Hypothalamus (tissue), 51 donors: ENCODE data around the gene ALG9.

Source experiments
- DNase-seq, 51 donors: peaks; one replicate each; lab custom pipeline; 2025; lab: John Stamatoyannopoulos, UW

Gene ALG9

DNA sequence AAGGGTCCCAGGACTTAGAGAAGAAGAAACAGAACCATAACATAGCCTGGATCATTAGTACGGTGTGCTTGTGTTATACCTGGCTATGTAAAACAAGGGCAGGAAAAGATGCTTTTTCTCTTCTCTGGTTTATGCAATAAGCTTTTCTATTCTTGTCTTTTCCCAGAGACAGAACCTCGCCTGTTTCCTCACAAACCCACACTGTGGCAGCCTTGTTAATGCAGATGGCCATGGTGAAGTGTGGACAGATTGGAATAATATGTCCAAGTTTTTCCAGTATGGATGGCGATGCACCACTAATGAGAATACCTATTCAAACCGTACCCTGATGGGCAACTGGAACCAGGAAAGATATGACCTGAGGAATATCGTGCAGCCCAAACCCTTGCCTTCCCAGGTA lies 10.8 kb upstream of the ALG9 start:
- DNase-seq: peak in 4 of 51 donors; percentile 1 to 9 (median 4)

DNA sequence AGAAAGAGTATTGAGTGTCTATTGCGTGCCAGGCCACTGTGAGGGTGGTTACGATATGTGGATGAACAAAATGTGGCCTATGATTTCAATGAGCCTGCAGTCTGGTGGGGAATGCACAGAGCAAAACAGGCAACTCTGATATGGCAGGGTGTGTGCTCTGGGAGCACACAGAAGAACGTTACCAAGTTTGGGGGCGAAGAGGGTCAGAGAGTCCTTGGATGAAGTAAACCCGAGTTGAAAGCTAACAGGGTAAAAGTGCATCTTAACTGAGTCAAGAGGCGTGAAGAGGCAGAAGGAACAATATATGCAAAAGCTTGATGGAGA lies 8.2 kb upstream of the ALG9 start:
- DNase-seq: no peak

DNA sequence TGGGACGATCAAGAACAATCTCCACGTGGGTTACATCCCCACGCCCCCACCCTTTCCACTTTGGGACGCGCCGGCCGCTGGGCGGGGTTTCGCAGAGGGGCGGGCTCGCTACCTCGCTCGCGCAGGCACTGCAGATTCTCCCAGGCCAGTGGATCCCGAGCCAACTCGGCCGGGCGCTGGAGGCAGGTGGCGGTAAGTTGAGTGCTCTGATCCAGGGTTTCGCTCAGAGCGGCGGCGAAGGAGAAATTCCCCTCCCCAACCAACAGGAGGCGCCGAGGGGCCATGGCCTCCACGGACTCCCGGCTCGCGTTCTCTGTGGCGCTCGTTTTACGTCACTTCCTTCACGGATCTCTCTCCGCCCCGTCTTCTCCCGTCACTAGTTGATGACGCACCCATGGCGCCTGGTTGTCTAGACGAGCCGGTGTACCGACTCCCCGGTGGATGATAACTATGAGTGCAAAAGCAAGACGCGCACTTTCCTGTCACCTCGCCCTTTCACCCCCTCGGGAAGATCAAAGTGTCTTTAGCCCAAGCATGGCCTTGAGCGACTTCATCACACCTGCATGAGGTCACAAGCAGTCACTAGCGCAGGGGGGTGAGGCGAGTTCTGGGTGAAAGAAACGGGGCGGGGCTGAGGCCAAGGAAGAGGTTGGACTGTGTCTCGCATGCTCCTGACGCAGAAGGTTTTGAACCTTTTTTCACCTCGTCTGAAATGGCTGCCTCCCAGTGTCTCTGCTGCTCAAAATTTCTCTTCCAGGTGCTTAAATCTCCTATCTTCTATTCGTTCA lies 7.7 kb upstream of the ALG9 start, which contains the start of the genes CFAP68 and FDXACB1:
Gene CFAP68 (plus strand): TSS at position 693 of the 788 bp plus-strand sequence. CDS start 20 bp downstream, at position 713.
Gene FDXACB1 (minus strand): TSS at position 317 of the 788 bp plus-strand sequence. CDS start 33 bp downstream, at position 284.
- DNase-seq: peak; percentile 79 to 98 (median 95)

DNA sequence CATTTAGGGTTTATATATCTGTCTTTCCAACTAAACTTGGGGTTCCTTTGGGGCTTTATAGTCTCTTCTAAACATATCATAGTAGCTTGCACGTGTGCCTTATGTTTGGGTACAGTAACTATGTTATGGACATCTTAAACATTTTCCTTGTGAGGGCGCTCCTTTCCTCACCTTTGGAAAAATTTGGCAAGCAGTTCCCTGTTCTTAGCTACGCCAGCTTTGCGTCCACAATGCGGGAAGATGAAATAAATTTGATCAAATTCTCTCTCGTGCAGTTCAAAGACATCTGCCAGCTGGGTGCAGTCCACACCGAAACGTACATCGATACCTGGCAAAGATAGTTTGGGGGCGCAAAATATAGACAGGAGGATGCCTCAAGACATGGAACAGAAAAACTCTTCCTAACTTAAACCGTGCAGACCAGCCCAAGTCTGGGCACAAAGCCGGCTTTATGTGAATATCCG lies 7.0 kb upstream of the ALG9 start:
- DNase-seq: peak in 1 of 51 donors; percentile 31

DNA sequence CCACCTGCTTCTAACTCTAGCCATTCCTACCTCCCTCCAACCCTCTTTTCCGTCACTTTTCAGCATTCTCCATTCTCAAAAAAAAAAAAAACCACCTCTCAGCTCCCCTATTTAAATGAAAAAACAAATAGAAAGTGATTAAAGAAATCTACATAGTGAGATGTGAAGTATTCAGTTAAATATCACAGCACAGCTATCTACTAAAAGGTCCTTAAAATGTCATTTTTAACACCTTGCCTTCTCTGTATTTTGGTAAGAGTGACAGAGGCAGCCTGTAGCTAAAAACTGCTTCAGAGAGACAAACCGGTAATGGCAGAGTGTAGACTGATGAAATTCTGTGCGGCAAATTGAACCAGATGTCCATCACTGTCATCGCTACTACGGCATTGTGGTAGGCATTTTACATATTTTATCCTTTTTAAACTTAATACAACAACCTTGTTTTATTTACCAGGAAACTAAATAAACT lies 346 bp upstream of the ALG9 start:
- DNase-seq: peak in 1 of 51 donors; percentile 45

DNA sequence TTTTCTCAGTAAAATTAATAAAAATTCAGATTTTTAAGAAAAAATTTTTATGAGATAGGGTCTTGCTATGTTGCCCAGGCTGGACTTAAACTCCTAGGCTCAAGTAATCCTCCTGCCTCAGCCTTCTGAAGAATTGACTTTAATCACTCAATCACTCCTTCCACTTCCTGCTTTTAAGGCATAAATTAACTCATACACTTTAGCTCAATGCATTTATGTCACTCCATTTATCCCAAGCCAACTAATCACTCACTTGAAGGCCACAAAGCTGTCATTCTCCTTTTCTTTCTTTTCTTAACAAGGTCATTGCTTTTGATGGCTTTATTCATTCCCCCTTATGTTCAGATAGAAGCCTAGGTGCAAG lies 877 bp downstream of the ALG9 start:
- no peak for DNase-seq

DNA sequence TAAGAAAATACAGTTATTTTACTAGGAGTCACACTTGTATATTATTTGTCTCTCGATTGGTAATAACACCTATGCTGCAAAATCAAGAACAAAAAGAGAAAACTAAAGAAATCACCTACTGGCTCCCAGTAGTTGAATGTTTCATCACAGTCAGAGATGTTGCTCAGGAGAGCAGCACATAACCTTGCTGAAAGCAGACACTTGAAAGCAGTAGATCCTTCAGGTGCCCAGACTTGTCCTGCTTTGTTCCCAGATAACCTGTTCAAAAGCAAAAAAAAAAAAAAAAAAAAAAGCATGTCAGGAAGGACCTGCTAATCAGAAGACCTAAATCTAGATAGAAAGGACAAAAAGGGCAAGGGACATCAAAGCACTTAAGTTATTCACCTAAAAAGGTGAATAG lies 1.3 kb downstream of the ALG9 start:
- no peak for DNase-seq

DNA sequence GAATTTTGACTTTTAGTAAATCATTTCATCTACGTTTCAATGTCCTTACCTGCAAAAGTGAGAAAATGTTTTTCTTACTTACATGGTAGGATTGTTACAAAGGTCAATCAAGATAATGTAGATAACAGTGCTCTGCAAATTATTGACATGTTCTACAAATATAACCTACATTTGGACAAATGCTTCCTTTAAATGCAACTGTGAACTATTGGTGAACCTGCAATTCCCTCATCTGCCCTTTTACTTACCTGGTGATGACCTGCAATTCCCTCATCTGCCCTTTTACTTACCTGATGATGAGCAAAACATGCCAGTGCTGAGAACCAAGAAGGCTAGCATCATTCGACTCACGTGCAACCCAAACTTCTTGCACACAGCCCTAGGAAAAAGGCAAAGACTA lies 11.1 kb downstream of the ALG9 start:
- DNase-seq: no peak

DNA sequence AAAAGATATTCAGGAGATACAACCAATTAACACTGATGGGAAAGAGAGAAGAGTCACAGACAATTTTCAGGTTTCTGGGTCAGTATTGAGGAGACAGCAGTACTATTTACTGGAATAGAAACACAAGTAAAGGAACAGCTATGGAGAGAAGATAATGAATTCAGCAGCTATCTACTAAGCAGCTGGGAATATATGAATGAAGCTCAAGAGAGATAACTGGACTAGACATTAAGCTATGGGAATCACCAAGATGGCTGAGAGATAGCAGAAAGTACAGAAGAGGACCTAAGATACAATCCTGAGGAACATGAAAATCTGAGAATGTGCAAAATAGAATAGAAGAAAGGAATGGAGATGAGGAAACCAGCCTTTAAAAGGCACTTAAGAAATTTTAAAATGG lies 15.9 kb downstream of the ALG9 start:
- DNase-seq: no peak

DNA sequence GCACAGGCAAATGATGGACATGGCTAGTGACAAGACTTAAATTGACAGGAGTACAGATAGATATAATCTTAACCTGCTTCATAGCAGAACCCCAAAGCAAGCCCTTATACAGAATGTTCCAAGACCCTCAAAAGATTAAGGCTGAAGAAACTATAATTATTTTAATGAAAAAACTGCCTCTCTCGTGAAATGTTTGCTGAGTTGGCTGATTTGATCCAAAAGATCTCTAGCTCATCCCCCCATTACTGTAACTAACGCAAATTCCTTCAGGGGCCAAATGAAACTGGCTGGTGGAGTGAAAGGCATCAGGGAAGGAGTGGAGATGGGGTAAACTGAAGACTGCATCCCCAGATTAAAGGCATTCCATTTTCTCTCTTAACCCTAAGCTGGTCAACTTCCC lies 19.3 kb downstream of the ALG9 start:
- DNase-seq: no peak

DNA sequence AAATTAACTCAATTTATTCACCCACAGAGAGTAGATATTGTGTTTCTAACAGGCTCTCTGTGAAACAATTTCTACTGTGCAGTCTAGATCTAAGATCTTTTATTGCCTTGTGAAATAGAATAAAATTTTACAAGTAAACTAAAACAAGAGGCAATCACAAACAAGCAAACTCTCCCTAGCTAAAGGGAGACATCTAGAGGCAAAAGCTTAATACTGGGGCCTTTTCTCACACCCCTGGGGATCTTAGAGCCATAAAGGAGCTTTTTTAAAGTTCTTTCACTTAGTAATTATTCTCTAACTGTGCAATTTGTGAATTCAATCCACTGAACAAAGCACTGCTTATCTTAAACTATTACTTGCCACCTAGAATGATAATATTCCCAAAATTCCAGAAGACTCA lies 19.7 kb downstream of the ALG9 start:
- no peak for DNase-seq

DNA sequence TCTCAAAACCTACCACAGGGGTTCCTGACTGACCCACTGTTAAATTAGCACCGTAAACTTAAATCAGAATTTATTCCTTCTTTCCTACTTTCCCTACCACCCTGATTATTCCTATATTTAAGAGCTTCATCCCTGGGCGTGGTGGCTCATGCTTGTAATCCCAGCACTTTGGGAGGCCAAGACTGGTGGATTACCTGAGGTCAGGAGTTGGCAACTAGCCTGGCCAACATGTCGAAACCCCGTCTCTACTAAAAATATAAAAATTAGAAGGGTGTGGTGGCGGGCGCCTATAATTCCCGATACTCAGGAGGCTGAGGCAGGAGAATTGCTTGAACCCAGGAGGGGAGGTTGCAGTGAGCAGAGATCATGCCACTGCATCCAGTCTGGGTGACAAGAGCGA lies 20.3 kb downstream of the ALG9 start:
- DNase-seq: no peak

DNA sequence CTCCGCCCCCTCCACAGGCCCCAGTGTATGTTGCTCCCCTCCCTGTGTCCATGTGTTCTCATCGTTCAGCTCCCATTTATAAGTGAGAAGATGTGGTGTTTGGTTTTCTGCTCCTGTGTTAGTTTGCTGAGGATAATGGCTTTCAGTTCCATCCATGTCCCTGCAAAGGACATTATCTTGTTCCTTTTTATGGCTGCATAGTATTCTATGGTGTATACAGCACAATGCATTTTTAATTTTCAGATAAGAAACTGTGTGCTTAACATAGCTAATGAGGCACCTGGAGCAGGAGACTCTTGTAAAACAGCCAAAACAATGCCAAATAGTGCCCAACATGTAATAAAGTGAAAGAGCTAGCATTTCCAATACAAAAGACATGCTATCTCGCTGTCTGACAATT lies 21.8 kb downstream of the ALG9 start:
- no peak for DNase-seq

DNA sequence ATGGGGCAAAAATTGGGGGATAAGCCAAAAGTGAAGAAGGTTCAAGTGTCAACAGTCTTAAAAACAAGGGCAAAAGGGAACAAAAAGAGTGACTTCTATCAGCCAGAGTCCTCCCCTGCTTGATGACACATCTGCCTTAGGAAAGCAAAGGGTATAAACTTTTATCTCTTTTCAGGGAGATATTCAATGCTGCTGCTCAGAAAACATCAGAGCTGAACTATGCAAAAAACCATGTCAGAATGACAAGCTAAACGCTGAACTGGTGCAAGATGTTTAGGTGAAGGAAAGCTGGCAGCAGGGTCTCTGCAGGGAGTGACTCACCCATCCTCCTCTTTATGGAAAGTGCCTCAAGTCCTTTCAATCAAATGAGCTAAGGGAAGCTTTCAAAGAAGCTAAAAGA lies 24.7 kb downstream of the ALG9 start:
- peak in 1 of 51 donors; percentile 28 for DNase-seq

DNA sequence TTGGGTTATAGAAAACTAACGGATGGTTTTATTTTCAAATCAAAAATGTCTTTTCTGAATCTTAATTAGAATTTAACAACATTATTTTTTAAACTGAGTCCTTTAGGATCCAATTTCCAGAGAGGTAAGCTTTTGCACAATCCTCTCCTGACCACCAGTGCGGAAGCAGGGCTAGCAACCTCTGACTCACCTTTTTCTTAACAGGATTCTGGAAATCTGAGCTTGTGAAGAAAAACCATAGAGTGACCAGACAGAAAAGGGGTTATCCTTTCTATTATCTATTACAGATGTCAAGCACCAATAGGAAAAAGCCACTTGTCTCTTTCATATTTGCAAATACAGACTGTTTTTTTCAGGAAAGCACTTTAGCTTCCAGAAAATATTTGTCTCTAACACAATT lies 25.3 kb downstream of the ALG9 start:
- DNase-seq: no peak

DNA sequence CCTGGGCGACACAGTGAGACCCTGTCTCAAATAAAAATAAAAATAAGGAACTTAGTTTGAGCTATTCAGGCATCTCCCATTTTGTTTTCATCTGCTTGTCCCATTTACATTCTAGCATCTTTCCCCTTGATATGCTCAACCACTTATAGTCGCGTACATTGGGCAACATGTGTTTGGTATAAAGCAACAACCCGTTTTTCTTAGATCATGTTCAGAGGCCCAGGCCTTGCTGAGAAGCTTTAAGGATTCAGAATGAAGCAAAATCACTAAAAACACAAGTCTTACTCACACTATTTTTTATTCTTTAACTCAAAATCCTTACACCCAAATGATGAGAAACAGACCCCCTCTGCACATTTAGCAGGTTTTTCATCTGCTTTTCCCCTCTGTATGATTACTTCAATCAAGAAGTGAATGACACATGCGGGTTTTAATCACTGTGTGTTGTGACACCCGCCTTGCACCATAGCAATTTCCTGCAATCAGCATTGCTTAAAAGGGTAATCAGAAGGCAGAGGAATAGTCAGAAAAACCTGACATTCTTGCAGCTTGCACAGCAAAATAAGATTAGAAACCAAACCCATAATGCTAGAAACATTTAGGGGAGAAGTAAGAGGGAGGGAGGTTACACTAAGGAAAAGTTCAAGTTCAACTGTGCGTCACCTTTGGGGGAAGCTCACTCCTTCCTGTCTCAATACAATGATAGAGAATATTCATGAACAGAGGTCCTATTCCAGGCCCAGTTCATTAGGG lies 25.9 kb downstream of the ALG9 start:
- DNase-seq: peak in 1 of 51 donors; percentile 3

DNA sequence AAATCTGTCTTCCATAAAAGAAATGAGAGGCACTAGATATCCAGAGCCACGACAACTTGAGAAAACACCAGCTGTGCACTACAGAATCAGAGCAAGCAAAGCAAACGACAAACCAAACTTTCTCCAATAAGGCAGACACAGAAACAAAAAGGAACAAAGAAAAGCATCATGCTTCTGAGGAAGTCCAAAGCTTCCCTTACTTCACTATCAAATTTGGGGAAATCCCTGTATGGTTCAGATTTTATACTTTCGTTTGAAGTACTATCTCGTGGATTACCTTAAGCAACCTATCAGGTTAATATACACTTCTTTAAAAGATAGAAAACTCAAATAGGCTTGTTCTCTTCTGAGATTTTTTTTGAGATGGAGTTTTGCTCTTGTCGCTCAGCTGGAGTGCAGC lies 27.7 kb downstream of the ALG9 start:
- no peak for DNase-seq

DNA sequence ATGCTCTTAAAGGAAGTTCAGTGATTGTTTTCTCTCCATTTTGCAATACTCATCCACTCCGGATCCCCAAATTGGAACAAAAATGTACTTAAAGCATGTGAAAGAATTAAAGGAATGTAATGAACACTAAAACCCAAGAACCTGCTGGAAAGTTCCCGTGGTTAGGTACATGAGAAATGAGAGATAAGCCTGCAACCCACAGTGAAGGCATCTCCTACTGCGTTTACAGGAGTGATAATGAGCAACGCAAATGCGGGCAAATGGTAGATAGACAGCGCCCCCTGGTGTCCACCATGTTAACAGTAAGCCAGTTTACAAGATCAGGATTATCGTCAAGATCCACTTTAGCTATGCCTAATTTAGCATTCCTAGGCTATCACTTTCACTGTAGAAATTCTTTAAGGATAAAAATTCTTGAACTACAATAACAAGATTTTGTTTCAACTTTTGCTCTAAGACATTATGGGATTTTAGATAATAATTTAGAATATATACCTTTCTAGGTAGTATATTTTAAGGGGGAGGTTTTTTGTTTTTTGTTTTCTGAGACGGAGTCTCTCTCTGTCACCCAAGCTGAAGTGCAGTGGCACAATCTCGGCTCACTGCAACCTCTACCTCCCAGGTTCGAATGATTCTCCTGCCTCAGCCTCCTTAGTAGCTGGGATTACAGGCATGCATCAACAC lies 29.9 kb downstream of the ALG9 start:
- DNase-seq: peak in 49 of 51 donors; percentile 3 to 99 (median 69)

DNA sequence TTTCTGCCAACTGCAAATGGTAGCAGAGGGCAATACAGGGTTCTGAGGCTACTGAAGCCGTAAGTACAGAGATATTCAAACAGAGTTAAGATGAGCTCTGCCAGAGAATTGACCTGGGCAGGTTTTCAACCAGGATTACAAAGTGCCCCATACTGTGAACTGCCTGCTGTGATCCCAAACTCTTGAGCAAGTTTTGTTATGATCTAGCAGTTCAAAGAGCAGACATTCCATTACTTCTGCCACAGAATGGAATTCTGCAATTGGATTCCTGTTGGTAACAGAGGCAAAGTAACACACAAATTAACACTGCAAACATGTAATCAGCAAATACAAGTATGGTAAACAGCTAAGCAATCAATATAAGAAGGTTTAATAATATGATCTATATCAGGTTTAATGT lies 31.2 kb downstream of the ALG9 start:
- DNase-seq: no peak

DNA sequence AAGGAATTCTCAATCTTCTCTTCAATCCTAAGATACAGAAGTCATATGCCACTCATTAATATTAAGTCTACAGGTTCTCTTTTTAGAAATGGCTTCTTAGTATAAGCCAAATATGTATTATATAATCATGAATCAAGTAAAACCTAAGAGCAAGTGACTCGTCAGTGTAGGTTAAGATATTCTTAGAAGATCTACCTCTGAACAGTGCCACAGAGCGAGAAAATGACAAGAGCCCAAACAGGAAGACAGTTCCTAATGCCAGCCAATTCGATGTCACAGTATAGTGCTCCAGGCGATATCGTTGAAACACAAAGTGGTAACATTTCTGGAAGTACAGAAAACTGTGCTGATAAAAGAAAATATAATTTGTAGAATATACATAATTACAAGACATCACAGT lies 33.3 kb downstream of the ALG9 start:
- DNase-seq: no peak

DNA sequence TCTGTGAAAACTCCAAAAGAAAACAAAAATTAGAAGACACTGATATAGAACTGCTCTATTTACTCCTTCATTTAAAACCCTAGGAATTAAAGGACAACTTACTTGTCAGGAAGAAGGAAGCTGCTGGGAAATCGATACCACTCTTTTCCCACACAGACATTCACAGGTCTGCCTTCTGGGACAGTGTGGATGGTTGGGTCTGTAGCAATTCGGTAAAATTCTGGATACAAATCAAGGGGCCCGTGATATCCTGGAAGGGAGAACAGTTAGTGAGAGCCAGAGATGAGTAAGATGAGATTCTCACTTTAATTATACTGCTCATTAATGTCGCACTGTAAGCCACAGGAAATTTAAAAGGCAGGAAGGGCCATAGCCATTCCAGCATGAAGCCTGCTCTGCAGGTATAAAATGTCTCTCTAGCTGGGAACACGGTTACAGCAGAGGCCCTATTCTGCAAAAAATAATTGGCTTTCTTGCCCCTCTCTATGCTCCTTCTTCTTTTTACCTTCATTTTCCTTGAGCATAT lies 34.0 kb downstream of the ALG9 start:
- DNase-seq: no peak
